GM12878 (cell line): ENCODE data around the gene SLC4A2. TPM values are rescaled to one million over a fixed set of nuclear protein-coding genes. Genes with fewer than 3 reads are reported as not detected.

Source experiments
- ATAC-seq: fragments of 200-7000 bp; cut with Tn5 transposase; 3 replicates; pipeline ENCODE4 v1.9.1; 2020; ENCODE audit warnings: mild to moderate bottlenecking, moderate library complexity
- BruUV-seq: library from RNA; stranded (reverse); fragments of 400-500 nt; replicated peaks from 2 replicates; lab custom pipeline; 2021; lab: Mats Ljungman, UMichigan
- CTCF ChIA-PET: fragments of 300-600 bp; sonication (Branson Sonifier 250); formaldehyde crosslinking; extraction: SDS; loops from one replicate; lab custom pipeline; 2021; ENCODE audit warnings: inconsistent platforms; lab: Yijun Ruan, JAX
- POLR2A ChIA-PET: fragments of 350-600 bp; formaldehyde crosslinking; extraction: SDS; loops from one replicate; lab custom pipeline; 2021; ENCODE audit warnings: inconsistent platforms; lab: Charles Lee
- RAD21 ChIA-PET: fragments of 300-600 bp; sonication (Branson Sonifier 250); formaldehyde crosslinking; loops from one replicate; lab custom pipeline; 2023; ENCODE audit warnings: antibody characterized with exemption; ENCODE audit not compliant: unreplicated experiment; lab: Charles Lee
- SMC1A ChIA-PET: fragments of 300-600 bp; sonication (Branson Sonifier 250); formaldehyde crosslinking; loops from one replicate; lab custom pipeline; 2023; ENCODE audit not compliant: unreplicated experiment, uncharacterized antibody; lab: Charles Lee
- DNase-seq: peaks from one replicate; pipeline ENCODE4 v3.0.0-alpha.2; 2011; ENCODE audit warnings: low read depth, low spot score
- FAIRE-seq: peaks from 3 replicates; lab custom pipeline; 2011; peaks lifted over from hg19 to GRCh38; lab: Jason Lieb, UNC
- H2AFZ ChIP-seq: 2 replicates; pipeline ENCODE4 v1.6.0; 2011; ENCODE audit warnings: low read depth, low read length, control low read depth; ENCODE audit not compliant: control insufficient read depth
- H3K27ac ChIP-seq: 2 replicates; pipeline ENCODE4 v1.5.1; 2011; ENCODE audit warnings: control low read depth; ENCODE audit not compliant: control insufficient read depth, insufficient read depth
- H3K27me3 ChIP-seq, 2 experiments: replicated peaks in 1 of 2; 2 replicates each; pipeline versions ENCODE4 v1.6.0 to v1.6.1; 2011; ENCODE audit warnings: low read length in 1 of 2; ENCODE audit not compliant: control insufficient read depth in 2 of 2, insufficient read depth in 2 of 2
- H3K36me3 ChIP-seq, 2 experiments: 2 replicates each; pipeline ENCODE4 v1.5.1; 2011; ENCODE audit warnings: low read length in 1 of 2; ENCODE audit not compliant: control insufficient read depth in 2 of 2, insufficient read depth in 2 of 2
- H3K4me1 ChIP-seq: 2 replicates; pipeline ENCODE4 v1.6.1; 2011; ENCODE audit warnings: mild to moderate bottlenecking, low read length, moderate library complexity, mixed read lengths; ENCODE audit not compliant: control insufficient read depth, insufficient read depth
- H3K4me2 ChIP-seq: 2 replicates; pipeline ENCODE4 v1.6.0; 2011; ENCODE audit warnings: control low read depth; ENCODE audit not compliant: control insufficient read depth, insufficient read depth
- H3K4me3 ChIP-seq: fragments of 200-600 bp; sonication (generic); 2 replicates; pipeline ENCODE4 v1.5.1; 2016
- H3K79me2 ChIP-seq: 2 replicates; pipeline ENCODE4 v1.6.0; 2011; ENCODE audit warnings: low read length; ENCODE audit not compliant: control insufficient read depth, insufficient read depth
- H3K9ac ChIP-seq: 2 replicates; pipeline ENCODE4 v1.8.0; 2011; ENCODE audit warnings: low read length, control low read depth, mixed read lengths; ENCODE audit not compliant: control insufficient read depth, insufficient read depth
- H3K9me3 ChIP-seq: replicated peaks from 3 replicates; pipeline ENCODE4 v1.5.1; 2011; ENCODE audit warnings: mild to moderate bottlenecking, low read length; ENCODE audit not compliant: control insufficient read depth, insufficient read depth
- H4K20me1 ChIP-seq: 2 replicates; pipeline ENCODE4 v1.6.0; 2011; ENCODE audit not compliant: control insufficient read depth, insufficient read depth
- BMI1 ChIP-seq: fragments of 450-650 bp; IDR thresholded peaks from 2 replicates; pipeline ENCODE4 v1.6.1; 2016; ENCODE audit warnings: mild to moderate bottlenecking, moderate library complexity, borderline replicate concordance
- CHD4 ChIP-seq: fragments of 200-600 bp; sonication (generic); IDR thresholded peaks from 2 replicates; pipeline ENCODE4 v1.6.1; 2016; ENCODE audit warnings: mild to moderate bottlenecking
- CREM ChIP-seq: IDR thresholded peaks from 2 replicates; pipeline ENCODE4 v1.6.1; 2014; ENCODE audit warnings: antibody characterized with exemption, low read depth
- ESRRA ChIP-seq: IDR thresholded peaks from 2 replicates; pipeline ENCODE4 v1.6.1; 2012; ENCODE audit warnings: mild to moderate bottlenecking, low read length, improper control_type of control experiment
- EZH2 ChIP-seq: IDR thresholded peaks from 2 replicates; pipeline ENCODE4 v1.6.1; 2012; ENCODE audit warnings: low read depth, mild to moderate bottlenecking, control low read depth, inconsistent platforms, low read length, borderline replicate concordance; ENCODE audit not compliant: control insufficient read depth
- HCFC1 ChIP-seq: fragments of 150-350 bp; IDR thresholded peaks from 2 replicates; pipeline ENCODE4 v1.6.1; 2014; ENCODE audit warnings: low read length
- RAD51 ChIP-seq: fragments of 450-650 bp; IDR thresholded peaks from 2 replicates; pipeline ENCODE4 v1.6.1; 2016; ENCODE audit warnings: moderate library complexity, mild to moderate bottlenecking, inconsistent platforms
- TCF7 ChIP-seq: IDR thresholded peaks from 2 replicates; pipeline ENCODE4 v1.6.1; 2014; ENCODE audit warnings: antibody characterized with exemption, borderline replicate concordance
- WGBS: methylation state at CpG from one replicate; pipeline ENCODE4 v1.1.6; 2016; ENCODE audit warnings: low lambda C conversion rate; ENCODE audit not compliant: insufficient replicate concordance, insufficient coverage; ENCODE audit errors: missing lambda C conversion rate; 5-methylcytosine and 5-hydroxymethylcytosine counted together
- in situ Hi-C: fragments of 300-500 bp; cut with MboI; formaldehyde crosslinking; loops from 9 replicates; pipeline ENCODE4 v1.14.3; 2018; ENCODE audit warnings: mixed read lengths
- intact Hi-C: fragments of 100-400 bp; cut with micrococcal nuclease; formaldehyde crosslinking; loops from one replicate; pipeline ENCODE4 v1.14.2; 2022; ENCODE audit not compliant: unreplicated experiment
- polyA plus RNA-seq, 11 experiments: library from polyadenylated mRNA; depleted of rRNA in 4 of 11; unstranded in 6 of 11; stranded (reverse) in 5 of 11; fragments of >200 nt; fragmentation: Nextera tagmentation in 4 of 11; fragmentation: Illumina TruSeq in 1 of 11; extraction: Ambion mirVana in 4 of 11; extraction: Trizol in 1 of 11; gene quantifications; 1 replicate in 1 of 11; 2 replicates in 10 of 11; pipeline versions ENCODE4 v1.2.1 to v1.2.3, GENCODE V29; 2011 to 2016; ENCODE audit warnings: inconsistent platforms in 2 of 11, missing spikeins in 2 of 11, low read depth in 1 of 11
- total RNA-seq, 4 experiments: library from RNA; depleted of rRNA in 3 of 4; stranded (reverse); fragments of >200 nt in 3 of 4; fragmentation: Illumina TruSeq in 1 of 4; extraction: Trizol in 1 of 4; gene quantifications; 2 replicates each; pipeline versions ENCODE4 v1.2.1 to v1.2.3, GENCODE V29; 2013 to 2021
- TF ChIP-seq, protein P1 (sequence below), 3 experiments: IDR thresholded peaks in 2 of 3; conservative IDR thresholded peaks in 1 of 3; 2 replicates each; pipeline ENCODE4 v1.5.1; 2011; ENCODE audit warnings: low read depth in 3 of 3, low read length in 3 of 3, mild to moderate bottlenecking in 3 of 3, control low read depth in 2 of 3, moderate library complexity in 2 of 3, inconsistent platforms in 1 of 3, mixed read lengths in 1 of 3; ENCODE audit not compliant: control insufficient read depth in 2 of 3, insufficient read depth in 1 of 3; ENCODE audit errors: extremely low read depth in 1 of 3
- TF ChIP-seq, protein P2 (sequence below): fragments of 450-650 bp; formaldehyde crosslinking; IDR thresholded peaks from 2 replicates; pipeline ENCODE4 v1.5.0; 2022; ENCODE audit warnings: mild to moderate bottlenecking, missing genetic modification characterization
- TF ChIP-seq, protein P3 (sequence below): IDR thresholded peaks from 2 replicates; pipeline ENCODE4 v1.6.1; 2012; ENCODE audit warnings: low read depth, low read length, improper control_type of control experiment

SLC4A2 gene
- total and polyA plus RNA-seq, 10 of the 15 experiments (the other 5 are each of a cell fraction or from before 2014, with no cell fraction given): 2.7 to 78.6 (median 30.1) TPM

DNA sequence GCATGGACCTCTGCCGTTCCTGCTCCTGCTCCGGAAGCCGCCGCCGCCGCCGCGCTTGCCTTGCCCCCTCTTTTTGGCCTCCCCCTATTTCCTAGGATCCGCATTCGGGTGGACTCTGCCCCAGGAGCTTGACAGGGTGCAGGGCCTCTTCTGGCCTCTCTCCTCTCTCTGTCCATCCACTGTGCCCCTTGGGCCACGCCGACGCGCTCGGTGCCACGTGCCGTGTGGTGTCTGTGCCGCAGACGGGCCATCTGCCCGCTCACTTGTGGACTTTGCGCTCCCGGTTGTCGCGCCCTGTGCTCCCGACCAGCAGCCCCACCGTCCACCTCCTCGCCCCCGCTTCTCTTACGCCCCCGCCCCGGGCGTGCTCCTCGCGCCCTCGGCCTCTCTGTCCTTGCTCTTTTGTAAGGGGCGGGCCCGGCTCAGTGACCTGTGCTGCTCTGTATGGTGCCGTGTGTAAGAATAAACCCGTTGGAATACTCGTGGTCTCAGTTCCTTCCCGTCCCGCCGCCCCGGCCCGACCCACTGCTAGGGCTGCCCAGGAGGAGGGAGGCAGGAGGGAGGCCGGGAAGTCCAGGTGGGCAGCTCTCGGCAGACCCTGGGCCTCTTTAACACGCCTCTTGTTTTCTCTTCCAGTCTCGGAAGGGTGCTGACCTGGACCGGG lies 63.9 kb downstream of the SLC4A2 start:
- no peaks in the 10 kb centered on the region for H3K27me3 ChIP-seq
- 84% methylated on average over 42 of the region's 50 CpGs for WGBS
- no peak for DNase-seq
- ChIA-PET SMC1A (interaction anchor here (0.6 to 1.0 kb wide), 4 partner anchors 115 to 227 kb away, joined by 3 to 10 read pairs (median 3); no protein-coding TSS in a partner anchor), RAD21 (interaction anchor here (1.0 to 1.4 kb wide), 3 partner anchors 27 to 225 kb away, joined by 3 to 16 read pairs (median 3); no protein-coding TSS in a partner anchor), CTCF (interaction anchor here (0.6 to 3.5 kb wide), 29 partner anchors 8 to 229 kb away, joined by 3 to 41 read pairs (median 4); partner anchors contain the start of genes ABCB8, ABCF2, NOS3 and SLC4A2), POLR2A (no interaction called here)
- no TSS peak for BruUV-seq
- no peaks in the 10 kb centered on the region for H3K4me1 ChIP-seq
- no peak overlapping the region for H3K4me3 ChIP-seq
- in situ Hi-C loops: no loop called here
- H2AFZ ChIP-seq: no peak overlapping the region
- H3K27ac ChIP-seq: no peak overlapping the region
- no peak overlapping the region for H3K9ac ChIP-seq
- intact Hi-C loops: no loop called here
- no peaks in the 10 kb centered on the region for H4K20me1 ChIP-seq
- no peak for FAIRE-seq
- no peak overlapping the region for H3K4me2 ChIP-seq
- no peak; the same call in 2 of the 3 replicates for ATAC-seq
- H3K36me3 ChIP-seq: peaks cover 9 to 22% of the 10 kb centered on the region in 2 experiments; a peak in 3 of 4 replicates
- no peaks in the 10 kb centered on the region for H3K9me3 ChIP-seq
- TF ChIP-seq CREM (no peak), ESRRA (no peak), CHD4 (no peak), RAD51 (no peak), EZH2 (no peak), TCF7 (no peak), HCFC1 (no peak), BMI1 (no peak)
- TF ChIP-seq, protein P1, sequence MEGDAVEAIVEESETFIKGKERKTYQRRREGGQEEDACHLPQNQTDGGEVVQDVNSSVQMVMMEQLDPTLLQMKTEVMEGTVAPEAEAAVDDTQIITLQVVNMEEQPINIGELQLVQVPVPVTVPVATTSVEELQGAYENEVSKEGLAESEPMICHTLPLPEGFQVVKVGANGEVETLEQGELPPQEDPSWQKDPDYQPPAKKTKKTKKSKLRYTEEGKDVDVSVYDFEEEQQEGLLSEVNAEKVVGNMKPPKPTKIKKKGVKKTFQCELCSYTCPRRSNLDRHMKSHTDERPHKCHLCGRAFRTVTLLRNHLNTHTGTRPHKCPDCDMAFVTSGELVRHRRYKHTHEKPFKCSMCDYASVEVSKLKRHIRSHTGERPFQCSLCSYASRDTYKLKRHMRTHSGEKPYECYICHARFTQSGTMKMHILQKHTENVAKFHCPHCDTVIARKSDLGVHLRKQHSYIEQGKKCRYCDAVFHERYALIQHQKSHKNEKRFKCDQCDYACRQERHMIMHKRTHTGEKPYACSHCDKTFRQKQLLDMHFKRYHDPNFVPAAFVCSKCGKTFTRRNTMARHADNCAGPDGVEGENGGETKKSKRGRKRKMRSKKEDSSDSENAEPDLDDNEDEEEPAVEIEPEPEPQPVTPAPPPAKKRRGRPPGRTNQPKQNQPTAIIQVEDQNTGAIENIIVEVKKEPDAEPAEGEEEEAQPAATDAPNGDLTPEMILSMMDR (IDR thresholded peaks at IDR 0.05 in 2 of 3, conservative IDR thresholded peaks at IDR 0.05 in 1 of 3; ENCODE audit: control insufficient read depth in 2 of 3, extremely low read depth in 1 of 3, insufficient read depth in 1 of 3, low read depth in 3 of 3, low read length in 3 of 3): no peak
- TF ChIP-seq, protein P2, sequence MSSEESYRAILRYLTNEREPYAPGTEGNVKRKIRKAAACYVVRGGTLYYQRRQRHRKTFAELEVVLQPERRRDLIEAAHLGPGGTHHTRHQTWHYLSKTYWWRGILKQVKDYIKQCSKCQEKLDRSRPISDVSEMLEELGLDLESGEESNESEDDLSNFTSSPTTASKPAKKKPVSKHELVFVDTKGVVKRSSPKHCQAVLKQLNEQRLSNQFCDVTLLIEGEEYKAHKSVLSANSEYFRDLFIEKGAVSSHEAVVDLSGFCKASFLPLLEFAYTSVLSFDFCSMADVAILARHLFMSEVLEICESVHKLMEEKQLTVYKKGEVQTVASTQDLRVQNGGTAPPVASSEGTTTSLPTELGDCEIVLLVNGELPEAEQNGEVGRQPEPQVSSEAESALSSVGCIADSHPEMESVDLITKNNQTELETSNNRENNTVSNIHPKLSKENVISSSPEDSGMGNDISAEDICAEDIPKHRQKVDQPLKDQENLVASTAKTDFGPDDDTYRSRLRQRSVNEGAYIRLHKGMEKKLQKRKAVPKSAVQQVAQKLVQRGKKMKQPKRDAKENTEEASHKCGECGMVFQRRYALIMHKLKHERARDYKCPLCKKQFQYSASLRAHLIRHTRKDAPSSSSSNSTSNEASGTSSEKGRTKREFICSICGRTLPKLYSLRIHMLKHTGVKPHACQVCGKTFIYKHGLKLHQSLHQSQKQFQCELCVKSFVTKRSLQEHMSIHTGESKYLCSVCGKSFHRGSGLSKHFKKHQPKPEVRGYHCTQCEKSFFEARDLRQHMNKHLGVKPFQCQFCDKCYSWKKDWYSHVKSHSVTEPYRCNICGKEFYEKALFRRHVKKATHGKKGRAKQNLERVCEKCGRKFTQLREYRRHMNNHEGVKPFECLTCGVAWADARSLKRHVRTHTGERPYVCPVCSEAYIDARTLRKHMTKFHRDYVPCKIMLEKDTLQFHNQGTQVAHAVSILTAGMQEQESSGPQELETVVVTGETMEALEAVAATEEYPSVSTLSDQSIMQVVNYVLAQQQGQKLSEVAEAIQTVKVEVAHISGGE (CRISPR knock-in tag): no peak
- TF ChIP-seq, protein P3, sequence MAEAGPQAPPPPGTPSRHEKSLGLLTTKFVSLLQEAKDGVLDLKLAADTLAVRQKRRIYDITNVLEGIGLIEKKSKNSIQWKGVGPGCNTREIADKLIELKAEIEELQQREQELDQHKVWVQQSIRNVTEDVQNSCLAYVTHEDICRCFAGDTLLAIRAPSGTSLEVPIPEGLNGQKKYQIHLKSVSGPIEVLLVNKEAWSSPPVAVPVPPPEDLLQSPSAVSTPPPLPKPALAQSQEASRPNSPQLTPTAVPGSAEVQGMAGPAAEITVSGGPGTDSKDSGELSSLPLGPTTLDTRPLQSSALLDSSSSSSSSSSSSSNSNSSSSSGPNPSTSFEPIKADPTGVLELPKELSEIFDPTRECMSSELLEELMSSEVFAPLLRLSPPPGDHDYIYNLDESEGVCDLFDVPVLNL: no peak
- H3K79me2 ChIP-seq: no peaks in the 10 kb centered on the region
